Kidney (tissue), 14 donors: ENCODE results near the gene FGGY. TPM values are rescaled to one million over a fixed set of nuclear protein-coding genes. Genes with fewer than 3 reads are reported as not detected.

Experiments
- DNase-seq, 5 donors: peaks; one replicate each; pipeline ENCODE4 v3.0.0-alpha.2; 2013 to 2020
- FAIRE-seq: peaks from 2 replicates; lab custom pipeline; 2012; peaks lifted over from hg19 to GRCh38; lab: Jason Lieb, UNC
- H3K27ac ChIP-seq, 2 donors: one replicate each; pipeline ENCODE4 v1.7.0; 2013; ENCODE audit warnings: low read depth in 2 of 2, low read length in 2 of 2, inconsistent platforms in 1 of 2
- H3K27me3 ChIP-seq: one replicate; pipeline ENCODE4 v1.7.1; 2013; ENCODE audit warnings: low read length, inconsistent platforms; ENCODE audit not compliant: control insufficient read depth, insufficient read depth
- H3K36me3 ChIP-seq, 3 donors: one replicate each; pipeline versions ENCODE4 v1.7.0 to v1.7.1; 2013; ENCODE audit warnings: low read length in 3 of 3, control low read depth in 1 of 3, inconsistent platforms in 1 of 3; ENCODE audit not compliant: insufficient read depth in 3 of 3, control insufficient read depth in 2 of 3
- H3K4me1 ChIP-seq, 3 donors: one replicate each; pipeline versions ENCODE4 v1.7.0 to v1.7.1; 2013; ENCODE audit warnings: low read length in 3 of 3, inconsistent platforms in 1 of 3, low read depth in 1 of 3; ENCODE audit not compliant: control insufficient read depth in 2 of 3, insufficient read depth in 2 of 3
- H3K4me3 ChIP-seq, 3 donors: one replicate each; pipeline versions ENCODE4 v1.7.0 to v1.8.1; 2013; ENCODE audit warnings: low read length in 3 of 3, control low read depth in 1 of 3, inconsistent platforms in 1 of 3
- H3K9ac ChIP-seq, 3 donors: one replicate each; pipeline versions ENCODE4 v1.7.0 to v1.7.1; 2013; ENCODE audit warnings: low read length in 3 of 3, control low read depth in 1 of 3, inconsistent platforms in 1 of 3
- H3K9me3 ChIP-seq, 3 donors: one replicate each; pipeline versions ENCODE4 v1.7.0 to v1.7.1; 2013; ENCODE audit warnings: low read length in 3 of 3, control low read depth in 1 of 3, inconsistent platforms in 1 of 3; ENCODE audit not compliant: control insufficient read depth in 2 of 3, insufficient read depth in 1 of 3
- intact Hi-C: fragments of 100-400 bp; cut with DNase I; formaldehyde crosslinking; loops from one replicate; pipeline ENCODE4 v1.11.1; 2022
- polyA plus RNA-seq: library from polyadenylated mRNA; stranded (reverse); fragments of 350-450 nt; fragmentation: Illumina TruSeq; extraction: RNeasy Lipid Tissue Mini Kit (QIAGEN cat#74804); gene quantifications from one replicate; pipeline ENCODE4 v1.2.3, GENCODE V29; 2014; ENCODE audit warnings: low read depth, low replicate concordance; ENCODE audit not compliant: insufficient read depth
- total RNA-seq: library from RNA; stranded (reverse); fragmentation: NEBNext Ultra II Directional; extraction: Animal tissue kit (Norgen Biotek cat#: 25700); gene quantifications from one replicate; pipeline ENCODE4 v1.2.1, GENCODE V29; 2021
- TF ChIP-seq, protein P1 (sequence below): IDR thresholded peaks from 3 replicates; pipeline ENCODE4 v1.5.1; 2012; ENCODE audit warnings: mild to moderate bottlenecking, moderate library complexity, borderline replicate concordance; ENCODE audit not compliant: insufficient read depth; ENCODE audit errors: extremely low read depth
- donor health status: control.
- donor health status: control.
- donor health status: control.
- donor health status: control.
- donor health status: control.
- donor health status: DM: yes; HTN: yes; CAD: no.
- donor health status: Normal renal cell carcinoma (clear cell type).

The FGGY gene
- total and polyA plus RNA-seq, 2 donors from 2014 or later = 11.2 to 31.0 TPM

GRCh38 chr1:59564192-59564891, 267.4 kb downstream of the FGGY start:
- no peak for DNase-seq
- Histone ChIP-seq H3K4me1 (no peaks in the 10 kb centered on the region), H3K27ac (no peak overlapping the region), H3K9me3 (no peaks in the 10 kb centered on the region), H3K27me3 (no peaks in the 10 kb centered on the region), H3K36me3 (peaks cover 0 to 2% (median 0%) of the 10 kb centered on the region in 3 donors), H3K9ac (no peak overlapping the region), H3K4me3 (no peak overlapping the region)
- intact Hi-C loops = no loop called here
- TF ChIP-seq, protein P1, sequence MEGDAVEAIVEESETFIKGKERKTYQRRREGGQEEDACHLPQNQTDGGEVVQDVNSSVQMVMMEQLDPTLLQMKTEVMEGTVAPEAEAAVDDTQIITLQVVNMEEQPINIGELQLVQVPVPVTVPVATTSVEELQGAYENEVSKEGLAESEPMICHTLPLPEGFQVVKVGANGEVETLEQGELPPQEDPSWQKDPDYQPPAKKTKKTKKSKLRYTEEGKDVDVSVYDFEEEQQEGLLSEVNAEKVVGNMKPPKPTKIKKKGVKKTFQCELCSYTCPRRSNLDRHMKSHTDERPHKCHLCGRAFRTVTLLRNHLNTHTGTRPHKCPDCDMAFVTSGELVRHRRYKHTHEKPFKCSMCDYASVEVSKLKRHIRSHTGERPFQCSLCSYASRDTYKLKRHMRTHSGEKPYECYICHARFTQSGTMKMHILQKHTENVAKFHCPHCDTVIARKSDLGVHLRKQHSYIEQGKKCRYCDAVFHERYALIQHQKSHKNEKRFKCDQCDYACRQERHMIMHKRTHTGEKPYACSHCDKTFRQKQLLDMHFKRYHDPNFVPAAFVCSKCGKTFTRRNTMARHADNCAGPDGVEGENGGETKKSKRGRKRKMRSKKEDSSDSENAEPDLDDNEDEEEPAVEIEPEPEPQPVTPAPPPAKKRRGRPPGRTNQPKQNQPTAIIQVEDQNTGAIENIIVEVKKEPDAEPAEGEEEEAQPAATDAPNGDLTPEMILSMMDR = no peak
- FAIRE-seq = no peak

- no peak overlapping the region for H3K4me3 ChIP-seq
- no peaks in the 10 kb centered on the region for H3K9me3 ChIP-seq
- TF ChIP-seq, protein P1 = no peak
- intact Hi-C loops = no loop called here
- no peaks in the 10 kb centered on the region for H3K4me1 ChIP-seq
- no peak for FAIRE-seq
- no peaks in the 10 kb centered on the region for H3K27me3 ChIP-seq
- peak in 1 of 5 donors; percentile 36 for DNase-seq
- no peak overlapping the region for H3K27ac ChIP-seq
- H3K36me3 ChIP-seq = peaks cover 0 to 2% (median 0%) of the 10 kb centered on the region in 3 donors
- H3K9ac ChIP-seq = no peak overlapping the region
Observed at GRCh38 chr1:59565611-59566410, 268.9 kb downstream of the FGGY start.

- Histone ChIP-seq H3K4me3 (no peak overlapping the region), H3K9ac (no peak overlapping the region), H3K4me1 (no peaks in the 10 kb centered on the region), H3K36me3 (no peaks in the 10 kb centered on the region), H3K9me3 (no peaks in the 10 kb centered on the region), H3K27me3 (no peaks in the 10 kb centered on the region), H3K27ac (no peak overlapping the region)
- intact Hi-C loops = no loop called here
- no peak for DNase-seq
- FAIRE-seq = no peak
- TF ChIP-seq, protein P1 = no peak
Observed at GRCh38 chr1:59568158-59568935, 271.5 kb downstream of the FGGY start.
